Measurements from ENCODE around the gene IGSF6.
"Not testable (repeated sequence)": the region's sequence is repeated elsewhere in the genome, so short reads cannot be mapped to it uniquely, and the experiment has no call there.

Gene IGSF6, protein sequence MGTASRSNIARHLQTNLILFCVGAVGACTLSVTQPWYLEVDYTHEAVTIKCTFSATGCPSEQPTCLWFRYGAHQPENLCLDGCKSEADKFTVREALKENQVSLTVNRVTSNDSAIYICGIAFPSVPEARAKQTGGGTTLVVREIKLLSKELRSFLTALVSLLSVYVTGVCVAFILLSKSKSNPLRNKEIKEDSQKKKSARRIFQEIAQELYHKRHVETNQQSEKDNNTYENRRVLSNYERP

DNA sequence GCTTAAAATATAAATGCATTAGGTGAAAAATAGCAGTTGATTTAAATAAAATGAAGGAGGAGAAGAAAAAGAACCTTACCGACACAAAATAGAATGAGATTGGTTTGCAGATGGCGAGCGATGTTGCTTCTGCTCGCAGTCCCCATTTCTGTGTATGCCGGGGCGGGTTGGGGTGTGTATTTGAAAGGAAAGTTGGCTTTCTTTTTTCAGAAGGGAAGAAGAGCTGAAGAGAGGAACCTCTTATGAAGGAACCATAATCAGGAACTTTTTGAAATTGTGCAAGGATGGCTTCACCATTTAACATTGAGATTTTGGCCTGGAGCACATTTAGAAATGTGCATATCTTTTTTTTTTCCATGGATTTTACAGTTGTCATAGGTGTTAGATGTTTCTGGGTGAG lies at the start of gene IGSF6:
IGSF6 (minus strand) TSS at position 156 of the 400 bp plus-strand sequence; CDS start at position 146, 10 bp downstream.
- TF ChIP-seq, protein P1, sequence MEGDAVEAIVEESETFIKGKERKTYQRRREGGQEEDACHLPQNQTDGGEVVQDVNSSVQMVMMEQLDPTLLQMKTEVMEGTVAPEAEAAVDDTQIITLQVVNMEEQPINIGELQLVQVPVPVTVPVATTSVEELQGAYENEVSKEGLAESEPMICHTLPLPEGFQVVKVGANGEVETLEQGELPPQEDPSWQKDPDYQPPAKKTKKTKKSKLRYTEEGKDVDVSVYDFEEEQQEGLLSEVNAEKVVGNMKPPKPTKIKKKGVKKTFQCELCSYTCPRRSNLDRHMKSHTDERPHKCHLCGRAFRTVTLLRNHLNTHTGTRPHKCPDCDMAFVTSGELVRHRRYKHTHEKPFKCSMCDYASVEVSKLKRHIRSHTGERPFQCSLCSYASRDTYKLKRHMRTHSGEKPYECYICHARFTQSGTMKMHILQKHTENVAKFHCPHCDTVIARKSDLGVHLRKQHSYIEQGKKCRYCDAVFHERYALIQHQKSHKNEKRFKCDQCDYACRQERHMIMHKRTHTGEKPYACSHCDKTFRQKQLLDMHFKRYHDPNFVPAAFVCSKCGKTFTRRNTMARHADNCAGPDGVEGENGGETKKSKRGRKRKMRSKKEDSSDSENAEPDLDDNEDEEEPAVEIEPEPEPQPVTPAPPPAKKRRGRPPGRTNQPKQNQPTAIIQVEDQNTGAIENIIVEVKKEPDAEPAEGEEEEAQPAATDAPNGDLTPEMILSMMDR (IDR thresholded peaks at IDR 0.05; ENCODE audit: low read depth, low read length, missing control alignments) = no peak
- Histone ChIP-seq H3K27me3 (replicated peaks) (no peaks in the 10 kb centered on the region), H3K4me3 (ENCODE audit: low read depth, low read length) (no peak within 1 kb of the TSS), H3K27ac (no peak within 1 kb of the TSS), H3K36me3 (replicated peaks) (peaks cover 4% of the 10 kb centered on the region)
- no peak for DNase-seq
- in situ Hi-C loops (cut with HindIII; ENCODE audit: low pct_ligation_motif_present, low sequenced_read_pairs) = no loop called here

DNA sequence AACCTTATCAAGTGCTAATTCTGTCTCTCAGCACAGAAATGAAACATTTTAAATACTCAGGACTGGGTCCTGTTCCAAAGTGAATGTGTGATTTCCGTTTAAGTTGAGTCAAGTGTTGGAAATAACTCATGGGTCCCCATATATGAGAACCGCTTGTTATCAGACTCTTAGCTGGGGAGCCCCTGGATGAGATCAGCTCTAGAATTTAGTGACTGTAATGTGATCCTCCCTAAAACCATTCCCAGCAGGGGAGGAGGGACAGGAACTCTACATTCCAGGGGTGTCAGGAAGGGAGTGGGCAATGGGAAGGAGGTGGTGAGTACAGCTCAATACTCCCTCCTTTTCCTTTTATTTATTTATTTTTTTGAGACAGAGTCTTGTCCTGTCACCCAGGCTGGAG lies 48.9 kb upstream of the IGSF6 start:
- Histone ChIP-seq H3K4me3 (ENCODE audit: low read depth, low read length) (no peak overlapping the region), H3K27ac (no peak overlapping the region), H3K27me3 (replicated peaks) (no peaks in the 10 kb centered on the region), H3K36me3 (replicated peaks) (no peaks in the 10 kb centered on the region)
- in situ Hi-C loops (cut with HindIII; ENCODE audit: low pct_ligation_motif_present, low sequenced_read_pairs) = no loop called here
- no peak for DNase-seq
- TF ChIP-seq, protein P1 (IDR thresholded peaks at IDR 0.05; ENCODE audit: low read depth, low read length, missing control alignments) = no peak

DNA sequence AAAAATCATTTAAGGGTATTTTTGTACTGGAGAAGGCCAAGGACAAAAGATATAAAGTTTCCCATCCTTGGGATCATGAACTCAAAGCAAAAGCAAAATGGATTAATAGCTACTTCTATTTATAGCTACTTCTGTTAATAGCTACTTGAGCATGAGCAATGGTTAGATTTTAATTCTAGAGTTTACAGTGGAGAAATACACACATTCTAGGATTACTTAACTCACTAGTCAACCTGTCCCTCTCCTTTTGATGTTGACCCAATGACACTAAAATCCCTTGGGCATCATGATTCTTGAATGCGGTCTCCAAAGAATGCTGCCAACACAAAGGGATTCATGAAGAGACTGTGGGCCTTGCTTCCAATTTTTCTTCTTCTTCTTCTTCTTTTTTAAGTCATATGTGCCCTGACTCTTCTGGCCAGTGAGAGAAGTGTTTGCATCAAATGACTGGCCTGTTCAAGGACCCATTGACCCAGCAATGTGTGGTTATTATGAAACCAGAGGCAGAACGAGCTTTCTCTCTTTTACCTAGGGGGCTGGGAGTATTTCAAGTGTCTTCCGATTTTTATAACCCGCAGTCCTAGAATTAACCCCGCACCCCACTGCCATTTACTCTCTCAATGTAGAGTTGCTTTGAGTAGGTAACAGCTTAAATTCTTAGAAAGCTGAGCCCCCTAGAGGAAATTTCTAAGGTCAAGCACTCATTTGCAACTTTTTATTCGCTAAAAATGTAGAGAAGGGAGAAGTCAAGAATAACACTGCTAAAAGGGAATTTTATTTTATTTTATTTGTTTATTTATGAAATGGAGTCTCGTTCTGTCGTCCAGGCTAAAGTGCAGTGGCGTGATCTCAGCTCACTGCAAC lies 46.0 kb upstream of the IGSF6 start:
- Histone ChIP-seq H3K4me3 (ENCODE audit: low read depth, low read length) (no peak overlapping the region), H3K27ac (no peak overlapping the region), H3K36me3 (replicated peaks) (no peaks in the 10 kb centered on the region), H3K27me3 (replicated peaks) (no peaks in the 10 kb centered on the region)
- no peak for DNase-seq
- in situ Hi-C loops (cut with HindIII; ENCODE audit: low pct_ligation_motif_present, low sequenced_read_pairs) = no loop called here
- TF ChIP-seq, protein P1 (IDR thresholded peaks at IDR 0.05; ENCODE audit: low read depth, low read length, missing control alignments) = no peak

DNA sequence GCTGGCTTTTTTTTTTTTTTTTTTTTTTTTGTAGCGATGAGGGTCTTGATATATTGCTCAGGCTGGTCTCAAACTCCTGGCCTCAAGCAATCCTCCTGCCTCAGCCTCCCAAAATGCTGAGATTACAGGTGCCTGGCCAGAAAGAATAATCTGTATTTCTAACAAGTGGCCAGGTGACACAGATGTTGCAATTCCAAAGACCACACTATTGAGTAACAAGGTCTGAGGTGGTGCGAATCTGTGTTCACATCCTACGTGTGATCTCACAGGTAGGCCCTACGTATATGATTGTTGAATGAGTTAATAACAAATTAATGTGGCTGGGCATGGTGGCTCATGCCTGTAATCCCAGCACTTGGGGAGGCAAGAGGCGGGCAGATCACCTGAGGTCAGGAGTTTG lies 44.6 kb upstream of the IGSF6 start:
- in situ Hi-C loops (cut with HindIII; ENCODE audit: low pct_ligation_motif_present, low sequenced_read_pairs) = no loop called here
- TF ChIP-seq, protein P1 (IDR thresholded peaks at IDR 0.05; ENCODE audit: low read depth, low read length, missing control alignments) = no peak
- H3K27me3 ChIP-seq (replicated peaks) = no peaks in the 10 kb centered on the region
- no peak overlapping the region for H3K4me3 ChIP-seq (ENCODE audit: low read depth, low read length)
- no peaks in the 10 kb centered on the region for H3K36me3 ChIP-seq (replicated peaks)
- no peak overlapping the region for H3K27ac ChIP-seq
- DNase-seq = no peak

DNA sequence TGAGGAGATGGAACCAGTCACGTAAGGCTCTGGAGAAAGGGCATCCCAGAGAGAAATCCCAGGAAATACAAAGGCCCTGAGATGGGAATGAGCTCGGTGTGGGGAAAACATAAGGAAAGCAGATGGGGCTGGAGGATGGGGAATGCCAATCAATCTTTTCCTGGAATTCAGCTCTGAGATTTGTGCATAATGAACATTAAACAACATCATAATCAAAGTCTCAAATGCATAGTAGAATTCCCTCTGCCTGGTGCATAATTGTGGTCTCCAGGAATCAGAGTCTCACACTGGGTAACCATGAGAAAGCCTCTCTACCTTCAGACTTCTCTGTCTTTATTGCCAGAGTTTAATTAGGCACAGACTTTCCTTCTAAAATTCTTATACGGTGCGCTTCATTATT lies 42.2 kb upstream of the IGSF6 start:
- in situ Hi-C loops (cut with HindIII; ENCODE audit: low pct_ligation_motif_present, low sequenced_read_pairs) = no loop called here
- Histone ChIP-seq H3K27ac (no peak overlapping the region), H3K36me3 (replicated peaks) (no peaks in the 10 kb centered on the region), H3K27me3 (replicated peaks) (no peaks in the 10 kb centered on the region), H3K4me3 (ENCODE audit: low read depth, low read length) (no peak overlapping the region)
- DNase-seq = no peak
- TF ChIP-seq, protein P1 (IDR thresholded peaks at IDR 0.05; ENCODE audit: low read depth, low read length, missing control alignments) = no peak

DNA sequence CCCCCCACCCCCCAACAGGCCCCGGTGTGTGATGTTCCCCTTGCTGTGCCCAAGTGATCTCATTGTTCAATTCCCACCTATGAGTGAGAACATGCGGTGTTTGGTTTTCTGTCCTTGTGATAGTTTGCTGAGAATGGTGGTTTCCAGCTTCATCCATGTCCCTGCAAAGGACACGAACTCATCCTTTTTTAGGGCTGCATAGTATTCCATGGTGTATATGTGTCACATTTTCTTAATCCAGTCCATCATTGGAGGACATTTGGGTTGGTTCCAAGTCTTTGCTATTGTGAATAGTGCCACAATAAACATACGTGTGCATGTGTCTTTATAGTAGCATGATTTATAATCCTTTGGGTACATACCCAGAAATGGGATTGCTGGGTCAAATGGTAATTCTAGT lies 38.6 kb upstream of the IGSF6 start:
- in situ Hi-C loops (cut with HindIII; ENCODE audit: low pct_ligation_motif_present, low sequenced_read_pairs) = not testable (repeated sequence)

More for the DNA sequence above, 38.6 kb upstream of the IGSF6 start:
- H3K27ac ChIP-seq; H3K36me3 ChIP-seq (replicated peaks); H3K4me3 ChIP-seq (ENCODE audit: low read depth, low read length); H3K27me3 ChIP-seq (replicated peaks); DNase-seq: not testable (repeated sequence)

Measured in brain microvascular endothelial cell (primary cell).